ENCODE data around the gene CNOT2.

Gene CNOT2

GRCh38 chr12:70248876-70249275 is 5.6 kb downstream of the CNOT2 start:
- TF ChIP-seq, protein P1, sequence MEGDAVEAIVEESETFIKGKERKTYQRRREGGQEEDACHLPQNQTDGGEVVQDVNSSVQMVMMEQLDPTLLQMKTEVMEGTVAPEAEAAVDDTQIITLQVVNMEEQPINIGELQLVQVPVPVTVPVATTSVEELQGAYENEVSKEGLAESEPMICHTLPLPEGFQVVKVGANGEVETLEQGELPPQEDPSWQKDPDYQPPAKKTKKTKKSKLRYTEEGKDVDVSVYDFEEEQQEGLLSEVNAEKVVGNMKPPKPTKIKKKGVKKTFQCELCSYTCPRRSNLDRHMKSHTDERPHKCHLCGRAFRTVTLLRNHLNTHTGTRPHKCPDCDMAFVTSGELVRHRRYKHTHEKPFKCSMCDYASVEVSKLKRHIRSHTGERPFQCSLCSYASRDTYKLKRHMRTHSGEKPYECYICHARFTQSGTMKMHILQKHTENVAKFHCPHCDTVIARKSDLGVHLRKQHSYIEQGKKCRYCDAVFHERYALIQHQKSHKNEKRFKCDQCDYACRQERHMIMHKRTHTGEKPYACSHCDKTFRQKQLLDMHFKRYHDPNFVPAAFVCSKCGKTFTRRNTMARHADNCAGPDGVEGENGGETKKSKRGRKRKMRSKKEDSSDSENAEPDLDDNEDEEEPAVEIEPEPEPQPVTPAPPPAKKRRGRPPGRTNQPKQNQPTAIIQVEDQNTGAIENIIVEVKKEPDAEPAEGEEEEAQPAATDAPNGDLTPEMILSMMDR (IDR thresholded peaks at IDR 0.05; ENCODE audit: low read depth, low read length, missing control alignments): no peak
- no peak for DNase-seq (ENCODE audit: low read depth)
- H3K4me3 ChIP-seq (ENCODE audit: low read depth, low read length): no peak overlapping the region
- in situ Hi-C loops (cut with HindIII; ENCODE audit: low sequenced_read_pairs): no loop called here

DNA sequence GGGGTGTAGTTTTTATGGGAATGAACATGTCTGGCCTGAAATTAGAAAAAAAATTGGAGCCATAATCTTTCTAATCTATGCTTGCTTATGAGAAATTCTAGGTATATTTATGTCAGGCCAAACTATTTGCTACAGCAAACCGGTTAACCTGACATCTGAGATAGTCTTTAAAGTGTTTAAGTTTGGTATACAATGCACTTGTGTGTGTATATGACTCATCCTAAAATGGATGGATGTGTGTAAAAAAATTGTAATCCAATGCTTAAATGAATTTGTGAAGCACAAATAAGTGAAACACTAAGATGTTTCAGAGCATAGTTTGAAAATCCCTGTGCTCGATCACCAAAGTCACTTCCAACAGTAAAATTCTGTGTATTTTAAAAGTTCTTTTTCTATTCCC is 6.7 kb downstream of the CNOT2 start:
- in situ Hi-C loops (cut with HindIII; ENCODE audit: low sequenced_read_pairs): no loop called here
- TF ChIP-seq, protein P1 (IDR thresholded peaks at IDR 0.05; ENCODE audit: low read depth, low read length, missing control alignments): no peak
- no peak for DNase-seq (ENCODE audit: low read depth)
- H3K4me3 ChIP-seq (ENCODE audit: low read depth, low read length): no peak overlapping the region

DNA sequence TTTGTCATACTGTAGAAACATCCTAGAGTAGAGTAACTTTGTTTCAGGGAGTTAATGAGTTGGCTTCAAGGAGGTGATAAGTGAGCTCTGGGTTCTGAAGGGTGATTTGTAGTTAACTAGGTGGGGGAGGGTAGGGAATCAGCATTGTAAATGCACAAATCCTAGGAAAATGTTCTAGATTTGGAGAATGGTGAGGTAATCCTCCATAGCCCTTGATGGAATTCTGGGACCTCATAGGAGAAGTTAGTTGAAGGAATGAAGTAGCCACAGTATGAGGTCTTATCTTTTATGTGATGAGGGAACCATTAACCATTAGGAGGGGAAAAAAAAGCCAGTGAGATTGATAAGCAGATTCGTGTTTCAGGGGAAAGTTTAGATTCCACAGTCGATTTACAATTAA is 8.0 kb downstream of the CNOT2 start:
- no peak overlapping the region for H3K4me3 ChIP-seq (ENCODE audit: low read depth, low read length)
- in situ Hi-C loops (cut with HindIII; ENCODE audit: low sequenced_read_pairs): no loop called here
- no peak for DNase-seq (ENCODE audit: low read depth)
- TF ChIP-seq, protein P1 (IDR thresholded peaks at IDR 0.05; ENCODE audit: low read depth, low read length, missing control alignments): no peak

GRCh38 chr12:70251661-70252060 is 8.4 kb downstream of the CNOT2 start:
- no peak for DNase-seq (ENCODE audit: low read depth)
- TF ChIP-seq, protein P1 (IDR thresholded peaks at IDR 0.05; ENCODE audit: low read depth, low read length, missing control alignments): no peak
- no peak overlapping the region for H3K4me3 ChIP-seq (ENCODE audit: low read depth, low read length)
- in situ Hi-C loops (cut with HindIII; ENCODE audit: low sequenced_read_pairs): no loop called here

DNA sequence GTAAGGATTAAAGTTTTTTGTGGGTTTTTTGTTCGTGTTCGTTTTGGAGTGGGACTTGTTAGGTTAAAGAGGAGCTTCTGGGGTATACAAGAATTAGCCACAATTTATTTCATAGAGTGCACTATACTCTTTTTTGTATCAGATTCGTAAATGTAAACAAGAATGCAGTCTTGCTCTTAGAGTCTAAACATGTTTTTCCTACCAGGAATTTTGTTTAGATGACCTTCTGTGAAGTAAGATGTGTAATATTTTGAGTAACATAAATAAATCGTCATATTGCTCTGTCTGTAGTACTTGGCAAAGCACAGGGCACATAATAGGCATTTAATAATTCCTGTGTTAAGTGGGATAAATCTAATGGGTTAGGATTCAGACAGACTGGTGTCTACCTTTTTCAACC is 9.6 kb downstream of the CNOT2 start:
- TF ChIP-seq, protein P1 (IDR thresholded peaks at IDR 0.05; ENCODE audit: low read depth, low read length, missing control alignments): no peak
- DNase-seq (ENCODE audit: low read depth): no peak
- in situ Hi-C loops (cut with HindIII; ENCODE audit: low sequenced_read_pairs): no loop called here
- no peak overlapping the region for H3K4me3 ChIP-seq (ENCODE audit: low read depth, low read length)

GRCh38 chr12:70254225-70254624 is 11.0 kb downstream of the CNOT2 start:
- no peak for DNase-seq (ENCODE audit: low read depth)
- TF ChIP-seq, protein P1 (IDR thresholded peaks at IDR 0.05; ENCODE audit: low read depth, low read length, missing control alignments): no peak
- in situ Hi-C loops (cut with HindIII; ENCODE audit: low sequenced_read_pairs): no loop called here
- H3K4me3 ChIP-seq (ENCODE audit: low read depth, low read length): no peak overlapping the region

DNA sequence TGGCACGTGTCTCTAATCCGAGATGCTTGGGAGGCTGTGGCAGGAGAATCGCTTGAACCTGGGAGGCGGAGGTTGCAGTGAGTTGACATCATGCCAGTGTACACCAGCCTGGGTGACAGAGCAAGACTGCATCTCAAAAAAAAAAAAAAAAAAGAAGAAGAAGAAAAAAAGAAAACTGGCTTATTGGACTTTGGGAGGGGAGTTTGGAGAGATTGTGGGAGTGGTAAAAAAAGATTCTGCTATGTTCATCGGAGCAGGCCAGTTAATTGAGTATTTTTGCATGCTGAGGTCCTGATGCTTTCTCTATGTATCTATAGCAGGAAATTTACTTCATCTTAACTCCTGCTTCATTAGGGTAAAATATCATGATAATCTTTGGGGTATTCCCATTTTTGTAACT is 11.6 kb downstream of the CNOT2 start:
- TF ChIP-seq, protein P1 (IDR thresholded peaks at IDR 0.05; ENCODE audit: low read depth, low read length, missing control alignments): no peak
- in situ Hi-C loops (cut with HindIII; ENCODE audit: low sequenced_read_pairs): no loop called here
- no peak overlapping the region for H3K4me3 ChIP-seq (ENCODE audit: low read depth, low read length)
- DNase-seq (ENCODE audit: low read depth): no peak

All from astrocyte of the cerebellum (primary cell).